Fibroblast of skin of abdomen (primary cell): Measurements from ENCODE around the gene CALD1.
A peak's percentile ranks its signal among the peaks of the same experiment; 100 is the strongest.

Experiments used
- DNase-seq: peaks from one replicate; pipeline ENCODE4 v3.0.0-alpha.2; 2013

Gene CALD1

DNA sequence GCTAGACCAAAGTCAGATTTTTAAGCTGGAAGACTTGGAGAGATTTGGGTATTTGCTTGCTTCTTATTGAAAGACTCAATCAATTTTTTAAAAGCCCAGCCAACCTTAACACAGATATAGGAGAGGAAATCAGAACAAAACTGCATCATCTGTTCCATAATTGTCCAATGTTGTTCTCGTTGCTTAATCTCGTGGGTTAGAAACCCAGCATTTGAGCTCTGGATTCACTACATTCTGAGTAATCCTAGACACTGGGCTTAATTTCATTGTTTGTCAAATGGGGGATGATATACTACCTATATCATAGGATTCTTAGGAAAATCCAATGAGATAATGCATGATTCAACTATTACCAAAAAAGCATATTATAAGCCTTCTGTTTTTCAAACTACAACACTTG, 48.9 kb downstream of the CALD1 start:
- peak; percentile 67 for DNase-seq

DNA sequence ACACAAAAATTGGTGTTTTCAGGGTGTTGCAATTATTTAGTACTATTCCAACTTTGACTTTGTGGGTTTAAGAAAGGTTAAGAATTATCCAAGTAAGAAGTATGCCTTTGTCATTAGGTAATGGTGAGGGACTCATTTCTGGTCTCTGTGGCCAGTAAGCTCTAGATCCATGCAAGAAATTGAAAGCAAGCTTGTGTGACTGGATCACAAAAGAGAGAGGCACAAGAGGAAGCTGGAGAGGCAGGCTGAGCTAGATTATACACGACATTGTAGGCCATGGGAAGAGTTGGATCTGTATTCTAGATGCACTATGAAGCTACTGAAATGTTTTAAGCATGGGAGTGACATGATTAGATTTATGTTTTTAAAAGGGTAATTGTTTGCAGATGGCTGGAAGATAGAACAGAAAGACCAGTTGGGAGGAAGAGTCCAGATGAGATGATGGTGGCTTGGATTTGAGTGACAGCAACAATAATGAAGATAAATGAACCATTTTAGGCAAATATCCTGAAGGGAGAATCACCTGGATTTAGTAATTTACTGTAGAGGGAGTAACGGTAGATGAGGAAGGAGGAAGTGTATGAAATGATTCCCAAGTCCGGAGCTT, 50.0 kb downstream of the CALD1 start:
- DNase-seq, result peak; percentile 34

DNA sequence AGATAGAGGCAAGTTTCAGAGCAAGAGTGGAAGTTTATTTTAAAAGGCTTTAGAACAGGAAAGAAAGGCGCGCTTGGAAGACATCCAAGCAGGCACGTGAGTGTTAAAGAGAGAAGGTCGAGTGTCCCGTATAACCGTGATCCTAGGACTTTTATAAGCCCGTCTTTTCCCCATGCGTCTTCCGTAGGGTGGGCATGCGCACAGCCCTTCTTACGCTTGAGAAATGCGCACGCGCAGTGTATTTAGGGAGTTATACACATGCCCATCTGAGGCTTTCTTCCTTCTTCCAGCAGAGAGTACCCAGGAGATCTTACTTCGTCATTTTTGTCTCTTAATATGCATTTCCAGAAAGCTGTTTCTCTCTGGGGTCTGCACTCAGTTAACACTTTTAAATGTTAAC, 52.4 kb downstream of the CALD1 start:
- no peak for DNase-seq

DNA sequence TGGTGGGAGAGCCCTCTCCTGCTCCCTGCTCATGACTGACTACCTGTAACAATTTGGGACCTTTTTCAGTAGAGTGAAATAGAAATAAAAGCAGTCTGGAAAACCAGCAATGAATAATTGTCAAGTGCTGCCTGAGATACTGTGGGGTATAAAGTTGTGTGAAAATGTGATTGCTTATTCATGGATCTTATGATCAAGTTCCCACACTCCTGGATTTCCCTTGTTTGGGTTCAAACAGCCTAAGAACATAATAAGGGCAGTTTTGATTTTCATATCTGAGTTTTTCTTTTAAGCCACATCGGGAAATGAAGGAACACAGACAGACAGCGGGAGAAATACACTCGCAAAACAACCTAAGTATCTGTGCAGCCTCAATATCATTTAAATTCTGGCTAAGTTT, 52.9 kb downstream of the CALD1 start:
- no peak for DNase-seq

DNA sequence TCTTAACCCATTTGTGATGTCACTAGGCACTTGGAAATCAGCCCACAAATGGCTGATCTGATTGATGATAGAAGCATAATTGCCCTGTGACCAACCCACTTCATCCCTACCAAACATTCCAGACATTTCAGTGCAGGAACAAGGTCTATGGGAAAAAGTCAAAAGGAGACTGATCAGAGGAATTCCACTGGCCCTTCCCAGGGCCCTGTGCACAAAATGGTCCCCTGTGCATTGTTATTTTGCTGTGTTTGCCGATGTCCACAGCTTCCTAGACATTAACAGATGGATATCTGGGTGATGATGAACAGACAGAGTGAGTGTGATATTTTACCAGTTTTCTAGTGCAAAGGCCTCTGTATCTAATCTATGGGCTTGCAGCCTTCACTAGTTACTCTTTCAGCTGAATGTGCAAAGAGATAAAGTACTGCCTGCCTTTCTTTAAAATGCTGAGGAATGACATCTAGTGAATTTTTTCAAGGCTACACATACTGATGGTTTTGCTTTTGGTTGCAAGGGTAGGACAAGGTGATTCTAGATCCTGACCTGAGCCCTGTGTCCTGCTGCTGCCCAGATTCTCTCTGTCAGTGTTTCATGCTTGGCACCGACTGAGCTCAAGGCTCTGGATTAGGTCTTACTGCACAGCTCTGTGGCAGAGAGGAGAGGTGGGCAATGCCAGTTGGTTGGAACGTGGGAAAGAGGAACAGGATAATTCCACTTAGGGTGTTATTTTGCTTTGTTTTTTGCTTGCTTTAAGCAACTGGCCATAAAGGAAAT, 55.4 kb downstream of the CALD1 start:
- peak; percentile 77 for DNase-seq

DNA sequence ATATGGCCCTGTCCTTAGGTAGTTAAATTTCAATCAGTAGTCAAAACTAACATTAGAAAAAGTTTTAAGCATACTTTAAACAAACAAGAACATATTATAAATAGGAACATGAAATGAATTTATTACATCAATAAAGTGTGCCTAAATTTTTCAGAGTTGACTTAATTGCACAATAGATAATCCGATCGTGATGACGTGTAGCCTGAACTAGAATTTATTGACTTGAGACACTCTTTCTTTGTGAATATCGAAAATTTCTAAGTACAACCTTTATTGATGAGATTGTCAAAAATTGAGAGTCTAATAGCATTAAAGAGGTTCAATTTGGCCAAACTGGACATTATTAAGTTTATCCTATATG, 56.0 kb downstream of the CALD1 start:
- no peak for DNase-seq

DNA sequence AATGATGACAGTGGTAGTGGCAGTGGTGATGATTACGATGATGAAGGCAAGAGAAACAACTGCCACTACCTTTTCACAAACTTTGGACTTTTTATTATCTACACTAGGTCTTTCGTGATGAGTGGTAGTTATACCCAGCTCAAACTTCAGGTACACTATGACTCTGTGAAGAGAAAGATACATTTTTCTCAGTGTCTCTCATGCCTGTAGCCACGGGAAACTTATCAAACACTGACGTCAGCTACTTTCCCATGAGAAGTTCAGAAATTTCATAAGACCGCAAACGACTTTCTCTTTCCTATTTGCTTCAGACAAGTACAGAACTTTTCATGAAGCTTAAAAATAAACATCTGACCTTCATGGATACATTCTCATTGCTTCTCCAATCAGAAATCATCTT, 57.0 kb downstream of the CALD1 start:
- no peak for DNase-seq

DNA sequence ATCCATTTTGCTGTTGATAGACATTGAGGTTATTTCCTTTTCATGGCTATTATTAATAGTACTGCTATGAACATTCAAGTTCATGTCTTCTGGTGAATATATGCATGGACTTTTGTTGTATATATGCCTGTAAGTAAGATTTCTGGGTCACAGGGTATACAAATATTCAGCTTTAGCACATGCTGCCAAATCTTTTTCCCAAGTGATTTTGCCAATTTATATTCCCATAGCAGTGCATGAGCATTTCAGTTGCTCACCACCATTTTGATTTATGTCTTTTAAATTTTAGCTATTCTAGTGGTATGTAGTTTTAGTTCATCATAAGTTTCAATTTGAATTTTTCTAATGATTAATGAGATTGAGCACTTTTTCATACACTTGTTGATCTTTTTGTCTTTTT, 59.9 kb downstream of the CALD1 start:
- DNase-seq, result no peak

DNA sequence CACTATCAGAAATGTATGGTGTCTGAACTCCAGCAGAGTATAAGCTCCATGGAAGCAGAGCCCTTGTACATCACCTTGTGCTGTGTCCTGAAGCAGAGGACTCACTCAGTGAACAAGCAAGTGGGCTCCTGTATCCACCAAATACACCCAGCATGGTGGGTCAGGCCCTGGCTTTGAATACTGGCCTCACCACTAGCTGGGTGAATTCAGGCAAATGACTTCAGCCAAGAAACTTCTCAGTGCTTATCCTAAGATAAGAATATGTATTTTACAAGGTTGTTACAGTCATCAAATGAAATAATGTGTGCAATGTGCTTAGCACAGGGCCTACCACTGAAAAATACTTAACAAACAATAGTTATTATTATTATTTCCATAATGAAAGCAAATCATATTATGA, 62.6 kb downstream of the CALD1 start:
- no peak for DNase-seq

DNA sequence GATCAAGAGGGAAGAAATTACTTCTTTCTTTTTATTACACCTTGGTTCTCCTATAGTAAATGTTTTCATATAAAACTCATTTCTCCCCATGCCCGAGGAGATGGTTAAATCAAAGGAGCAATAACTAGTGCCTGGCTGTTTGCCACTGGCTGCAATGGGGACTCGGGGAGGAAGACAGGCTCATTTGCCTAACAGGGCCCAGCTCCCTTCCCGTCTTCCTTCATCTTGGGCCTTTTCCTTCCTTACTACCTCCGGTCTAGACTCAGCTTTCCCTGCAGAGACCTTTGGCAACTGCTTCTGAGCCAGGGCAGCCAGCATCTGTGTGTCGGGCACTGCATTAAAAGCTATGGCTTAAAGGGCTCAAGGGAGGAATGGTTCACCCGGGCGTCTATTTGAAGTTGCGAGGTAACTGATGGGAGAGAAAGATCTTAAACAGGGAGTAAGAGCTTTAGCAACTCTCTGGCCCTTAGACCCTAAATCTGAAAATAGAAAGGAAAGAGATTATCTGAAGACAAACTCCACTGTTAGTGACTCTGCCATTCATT, 63.5 kb downstream of the CALD1 start:
- no peak for DNase-seq

DNA sequence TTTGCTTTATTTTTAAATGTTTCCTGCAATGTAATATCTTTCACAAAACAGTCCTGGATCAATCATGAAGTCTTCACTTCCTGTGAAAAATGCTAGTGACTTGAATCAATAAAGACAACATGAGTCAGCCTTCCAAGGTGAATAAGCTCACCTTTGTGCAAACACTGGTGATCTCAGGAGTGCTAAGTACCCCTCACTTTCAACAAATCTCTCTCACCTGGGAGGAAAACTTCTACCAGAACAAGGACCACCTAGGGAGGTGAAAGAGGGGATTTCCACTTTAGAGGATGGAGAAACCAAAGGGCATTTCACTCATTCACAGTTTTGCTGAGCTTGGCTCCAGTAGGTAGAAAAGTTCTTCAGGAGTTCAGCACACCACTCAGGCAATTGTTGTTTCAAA, 64.8 kb downstream of the CALD1 start:
- no peak for DNase-seq

DNA sequence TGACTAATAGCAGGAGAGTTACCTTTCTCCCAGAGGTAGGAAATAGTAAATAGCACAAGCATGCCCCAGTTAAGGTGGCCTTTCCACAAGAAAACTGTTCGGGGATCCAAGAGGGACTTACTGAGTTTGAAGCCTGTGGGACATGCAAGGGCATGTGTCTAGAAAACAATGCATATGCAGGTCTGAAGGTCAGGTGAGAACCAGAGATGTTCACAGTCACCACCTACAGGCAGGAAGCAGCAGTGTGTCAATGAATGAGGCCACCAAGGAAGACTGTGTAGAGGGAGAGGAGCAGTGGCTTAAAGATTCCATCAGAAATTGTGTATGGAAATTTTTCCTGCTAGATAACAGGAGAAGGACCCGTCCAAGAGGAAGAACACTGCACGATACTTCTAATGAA, 66.0 kb downstream of the CALD1 start:
- no peak for DNase-seq

DNA sequence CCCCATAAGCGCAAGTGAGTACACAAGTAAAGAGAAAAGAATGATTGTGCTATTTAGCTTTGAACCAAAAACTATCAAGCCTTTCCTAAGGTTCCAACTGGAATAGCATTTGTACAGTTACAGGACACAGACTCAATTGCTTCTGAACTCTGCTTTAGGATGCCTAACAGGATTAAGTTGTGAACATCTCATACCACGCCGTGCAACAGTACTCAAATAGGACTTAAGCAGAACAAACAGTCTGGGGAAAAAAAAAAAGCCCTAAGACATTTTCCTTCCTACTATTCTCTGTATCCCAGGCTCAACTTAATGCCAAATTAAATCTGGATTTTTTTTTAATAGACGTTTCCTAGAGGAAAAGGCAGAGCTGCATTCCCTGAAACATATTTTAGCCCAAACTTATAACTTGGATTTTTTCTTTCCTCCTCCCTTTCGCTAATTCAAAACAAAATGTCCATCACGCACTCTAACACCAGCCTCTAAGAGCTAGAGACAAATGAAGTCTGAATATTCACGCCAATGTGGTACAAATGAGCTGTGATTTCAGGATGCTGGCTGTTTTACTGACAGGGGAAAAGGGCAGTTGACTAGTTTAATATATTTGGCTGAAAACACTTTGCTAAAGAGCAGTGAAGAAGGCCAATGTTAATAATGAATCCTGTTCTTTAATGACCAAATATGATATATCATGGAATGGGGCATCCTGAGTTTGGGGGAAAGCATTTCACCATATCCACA, 68.6 kb downstream of the CALD1 start:
- no peak for DNase-seq

DNA sequence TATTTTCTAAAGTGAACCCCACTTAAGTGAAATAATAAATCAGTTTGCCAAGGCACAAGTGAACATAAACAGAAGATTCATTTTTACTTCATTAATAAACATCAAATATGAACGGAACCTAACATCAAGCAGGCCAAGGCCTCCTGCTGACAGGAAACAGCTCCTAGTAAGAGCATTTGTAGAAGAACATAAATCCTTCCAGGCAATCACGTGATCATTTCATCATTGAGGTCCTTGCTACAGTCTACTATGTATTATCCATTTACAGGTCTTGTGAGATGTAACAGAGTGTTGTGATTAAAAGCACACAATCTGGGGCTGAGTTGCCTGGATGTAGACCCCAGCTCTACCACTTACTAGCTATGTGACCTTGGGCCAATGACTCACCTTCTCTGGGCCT, 70.6 kb downstream of the CALD1 start:
- DNase-seq, result peak; percentile 46

DNA sequence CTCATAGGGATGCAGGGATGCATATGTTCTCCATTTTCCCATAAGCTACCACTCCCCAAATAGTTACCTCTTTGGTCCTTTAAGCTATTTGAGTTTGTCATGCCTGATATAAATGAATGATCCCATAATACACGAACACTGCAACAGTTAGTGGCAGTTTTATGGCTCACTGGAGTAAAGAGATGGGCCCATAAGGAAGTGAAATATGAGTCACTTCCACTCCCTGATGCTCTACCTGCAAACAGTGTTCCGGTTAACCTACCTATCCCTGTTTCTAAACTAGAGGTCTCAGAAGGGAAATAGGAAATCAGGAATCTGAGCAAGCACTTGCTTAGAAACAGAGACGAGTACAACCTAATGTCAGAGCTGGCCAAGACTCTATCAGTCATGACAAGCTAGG, 71.7 kb downstream of the CALD1 start:
- no peak for DNase-seq

DNA sequence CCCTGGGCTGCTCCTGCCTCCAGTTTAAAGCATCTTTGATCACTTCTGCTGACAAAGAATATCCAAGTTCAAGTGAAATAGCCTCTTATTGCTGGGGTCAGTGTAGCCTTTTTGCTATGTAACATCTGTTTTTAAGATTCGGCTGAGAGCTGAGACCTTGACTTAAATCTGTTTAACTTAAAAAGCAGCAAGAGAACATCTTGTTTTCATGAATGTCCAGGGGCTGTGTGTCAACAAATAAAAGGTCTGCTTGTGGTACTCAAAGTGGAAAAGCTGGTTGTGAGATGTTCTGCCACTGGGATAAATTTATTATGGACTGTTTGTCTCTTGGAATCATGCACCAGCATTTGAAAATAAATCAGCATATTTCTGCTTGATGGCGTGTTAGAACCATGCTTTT, 73.2 kb downstream of the CALD1 start:
- no peak for DNase-seq

DNA sequence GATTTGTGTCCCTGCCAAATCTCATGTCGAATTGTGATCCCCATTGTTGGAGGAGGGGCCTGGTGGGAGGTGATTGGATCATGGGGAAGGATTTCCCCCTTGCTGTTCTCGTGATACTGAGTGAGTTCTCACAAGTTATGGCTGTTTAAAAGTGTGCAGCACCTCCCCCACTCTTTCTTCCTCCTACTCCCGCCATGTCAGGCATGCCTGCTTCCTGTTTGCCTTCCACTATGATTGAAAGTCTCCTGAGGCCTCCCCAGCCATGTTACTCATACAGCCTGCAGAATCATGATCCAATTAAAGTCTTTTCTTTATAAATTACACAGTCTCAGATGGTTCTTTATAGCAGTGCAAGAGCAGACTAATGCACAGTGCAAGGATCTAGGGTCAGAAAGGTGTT, 75.4 kb downstream of the CALD1 start:
- DNase-seq, result peak; percentile 80

DNA sequence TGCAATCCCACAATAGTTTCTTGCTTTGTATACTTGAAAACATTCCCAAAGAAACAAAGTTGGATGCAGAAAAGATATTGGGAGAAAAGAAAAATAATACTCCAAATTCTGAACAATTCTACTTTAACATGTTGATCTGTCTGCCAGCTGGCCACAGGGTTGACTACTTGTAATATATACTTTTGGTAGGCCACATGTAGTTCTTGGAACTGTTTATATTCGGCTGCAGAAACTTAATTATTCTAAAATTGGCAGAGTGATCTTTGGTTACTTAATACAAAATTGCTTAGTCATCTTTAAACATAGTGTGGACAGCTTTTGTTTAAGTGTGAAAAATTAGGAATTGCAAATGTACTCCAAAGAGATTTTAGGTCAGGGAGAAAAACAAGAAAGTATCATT, 76.0 kb downstream of the CALD1 start:
- DNase-seq, result peak; percentile 57

DNA sequence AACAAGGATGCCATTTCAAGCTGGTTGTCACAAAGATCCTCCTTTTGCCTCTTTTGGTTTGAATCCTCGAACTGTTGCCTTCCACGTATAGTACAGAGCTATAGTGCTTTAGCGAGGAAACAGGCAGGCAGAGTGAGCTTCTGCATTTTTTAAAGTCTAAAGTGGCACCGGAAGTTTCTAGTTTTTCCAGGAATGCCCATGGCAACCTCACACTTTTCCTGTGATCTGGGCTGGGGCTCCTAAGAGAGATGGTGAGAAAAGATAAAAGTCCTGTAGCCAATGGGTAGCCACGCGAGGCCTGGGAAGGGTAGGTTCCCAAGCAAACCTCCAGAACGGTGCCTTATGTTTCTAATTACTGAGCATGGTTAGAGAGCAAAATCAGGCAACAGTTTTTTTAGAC, 76.7 kb downstream of the CALD1 start:
- peak; percentile 77 for DNase-seq

DNA sequence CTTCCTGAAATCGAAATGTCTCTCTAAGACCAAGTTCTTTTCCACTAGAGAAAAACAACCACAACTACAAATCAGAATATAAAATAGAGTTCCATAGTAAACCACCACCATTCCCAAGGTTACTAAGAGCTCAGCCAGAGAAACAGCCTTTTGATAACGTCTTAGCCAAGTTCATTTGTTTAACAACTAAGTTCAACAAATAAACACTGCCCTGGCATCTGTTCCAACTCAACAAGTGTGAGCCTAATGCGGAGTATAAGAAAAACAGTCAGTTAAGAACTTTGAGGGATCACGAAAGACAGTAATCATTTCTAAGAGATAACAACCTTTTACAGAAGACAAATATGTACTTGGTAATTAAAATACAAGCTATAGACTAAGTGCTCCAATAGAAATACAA, 77.3 kb downstream of the CALD1 start:
- no peak for DNase-seq

DNA sequence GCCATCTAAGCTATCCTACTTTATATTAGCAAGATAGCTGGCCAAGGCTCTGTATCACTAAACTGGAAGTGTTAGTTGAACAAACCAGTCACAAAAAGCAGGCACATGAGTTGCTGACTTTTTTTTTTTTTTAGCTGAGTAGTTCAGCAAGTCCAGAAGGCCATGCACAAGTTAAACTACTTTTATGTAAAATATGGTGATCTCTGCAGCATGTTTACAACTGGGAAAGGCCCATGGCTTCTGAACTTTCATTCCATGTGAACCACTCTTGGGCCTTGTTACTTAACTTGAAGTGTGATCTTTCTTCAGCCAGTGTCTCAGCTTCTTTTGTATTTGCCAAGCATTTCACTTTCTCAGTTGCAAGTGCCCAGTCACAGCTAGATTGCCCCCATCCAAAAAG, 78.5 kb downstream of the CALD1 start:
- no peak for DNase-seq

DNA sequence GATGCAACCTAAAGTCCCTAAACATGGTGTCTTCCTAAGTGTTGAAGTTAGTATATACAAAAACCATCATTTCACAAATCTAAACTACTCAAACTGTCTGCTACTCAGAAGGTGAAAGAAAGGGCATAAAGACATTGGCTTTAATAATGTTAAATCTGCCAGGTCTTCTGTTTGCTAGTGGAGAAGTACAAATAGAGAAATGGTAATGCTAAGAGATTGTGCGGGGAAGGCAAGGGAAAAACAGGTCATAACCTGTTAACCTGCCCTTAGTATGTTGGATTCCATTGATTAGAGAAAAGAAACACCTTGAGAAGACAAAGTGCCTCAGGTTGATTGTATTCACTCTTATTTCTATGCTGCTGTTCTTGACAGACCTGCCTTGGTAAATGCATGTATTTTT, 80.3 kb downstream of the CALD1 start:
- no peak for DNase-seq

DNA sequence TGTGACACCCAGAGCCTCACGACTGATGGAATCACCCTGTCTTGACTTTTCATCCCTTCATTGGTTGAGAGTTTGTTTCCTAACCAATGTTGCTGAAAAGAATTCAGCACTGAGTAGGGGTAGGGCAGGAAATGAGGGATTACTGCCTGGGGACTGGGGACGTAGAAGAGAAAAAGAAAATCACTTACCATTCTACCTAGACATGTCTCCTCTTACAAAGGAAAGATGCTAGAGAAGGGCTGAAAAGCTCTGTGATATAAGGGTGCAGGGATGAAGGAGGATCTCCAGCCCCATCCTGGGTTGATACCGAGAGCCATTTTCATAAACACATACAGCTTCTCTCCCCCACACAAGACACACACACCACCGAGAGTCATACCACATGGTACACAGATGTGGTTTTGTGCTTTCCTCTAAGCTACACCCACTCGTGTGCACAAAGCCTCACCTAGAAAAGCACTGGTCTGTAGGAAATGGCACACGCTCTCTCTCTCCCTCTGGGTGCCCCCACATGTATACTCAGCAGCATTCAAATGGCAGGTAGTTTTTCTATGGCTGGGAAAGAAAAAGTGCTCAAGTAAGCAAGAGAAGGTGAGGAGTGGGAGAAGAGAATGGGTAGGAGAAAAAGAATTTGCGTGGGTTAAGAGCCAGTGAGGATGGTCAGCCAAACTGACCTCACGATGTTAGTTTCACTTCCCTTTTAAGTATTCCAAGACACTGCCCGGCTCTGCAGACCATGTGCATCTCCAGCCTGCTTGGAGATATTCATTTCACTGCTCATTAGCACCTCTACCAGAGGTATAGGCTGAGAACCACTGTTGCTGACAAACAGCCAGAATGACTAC, 85.8 kb downstream of the CALD1 start:
- peak; percentile 33 for DNase-seq
